GM18502 (cell line): ENCODE measurements around the gene NEO1.

Experiments
- ATAC-seq: cut with Tn5 transposase; IDR thresholded peaks from one replicate; pipeline ENCODE4 v1.9.1; 2021; ENCODE audit warnings: mild to moderate bottlenecking; ENCODE audit not compliant: unreplicated experiment, poor library complexity

NEO1 gene

GRCh38 chr15:73344056-73344455 lies 291.8 kb downstream of the NEO1 start:
- ATAC-seq: no peak

- no peak for ATAC-seq
Measured at GRCh38 chr15:73345658-73346057, 293.4 kb downstream of the NEO1 start.

DNA sequence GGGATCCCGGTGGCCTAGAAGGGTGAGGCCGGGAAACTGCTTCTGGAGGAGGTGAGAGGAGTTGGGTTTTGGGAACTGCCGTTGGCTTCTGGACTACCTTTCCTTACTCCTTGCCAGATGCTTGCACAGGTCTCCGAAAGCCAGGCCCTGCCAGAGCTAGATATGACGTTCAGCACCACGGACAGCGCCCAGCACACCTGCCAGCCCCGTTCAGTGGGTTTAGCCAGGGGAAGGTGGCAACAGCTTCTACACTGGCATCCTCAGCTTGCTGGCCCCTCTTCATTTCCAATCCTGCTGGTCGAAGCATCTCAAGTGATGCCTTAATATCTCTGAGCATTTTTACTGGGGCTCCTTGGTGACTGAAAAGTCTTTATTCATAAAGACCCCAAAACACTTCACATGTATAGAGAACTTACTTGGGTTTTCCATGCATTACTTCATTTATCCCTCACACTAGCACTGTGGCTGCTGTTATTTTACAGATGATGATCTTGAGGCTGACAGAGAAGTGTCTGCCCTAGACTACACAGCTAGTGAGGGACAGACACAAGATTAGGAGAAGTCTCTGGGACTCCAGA lies 294.6 kb downstream of the NEO1 start:
- ATAC-seq: no peak

DNA sequence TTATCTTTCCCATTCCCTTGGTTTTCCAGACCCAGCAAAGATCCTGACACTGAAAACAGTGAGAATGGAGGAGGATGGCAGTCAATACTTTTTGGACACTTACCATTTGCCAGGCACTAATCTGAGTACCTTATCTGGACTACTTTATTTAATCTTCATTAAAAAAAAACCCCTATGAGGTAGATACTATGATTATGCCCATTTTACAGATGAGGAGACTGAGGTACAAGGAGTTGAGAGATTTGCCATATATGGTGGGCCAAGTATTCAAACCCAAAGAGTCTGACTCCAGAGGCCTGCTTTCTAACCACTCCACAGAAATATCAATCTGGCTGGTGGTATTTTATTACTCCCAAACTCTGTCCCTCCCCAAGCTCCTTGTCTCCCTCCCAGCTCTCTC lies 296.9 kb downstream of the NEO1 start:
- no peak for ATAC-seq

DNA sequence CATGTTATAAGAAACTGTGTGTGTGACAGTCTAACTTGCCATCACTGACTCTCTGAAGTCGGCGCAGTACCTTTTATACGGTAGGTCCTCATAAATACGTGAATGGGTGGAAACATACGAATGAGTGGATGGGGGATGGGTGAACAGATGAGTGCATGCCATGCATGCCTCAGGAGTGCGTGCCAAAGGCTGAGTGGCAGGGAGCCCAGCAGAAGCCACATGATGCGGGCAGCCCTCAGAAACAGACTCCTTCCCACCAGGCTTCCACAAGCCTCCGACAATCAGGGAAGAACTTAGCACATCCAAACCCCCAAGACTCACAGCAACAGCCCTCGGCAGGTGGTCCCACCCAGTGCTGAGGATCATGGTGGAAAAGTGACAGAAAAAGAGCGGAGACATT lies 299.8 kb downstream of the NEO1 start:
- ATAC-seq: no peak

DNA sequence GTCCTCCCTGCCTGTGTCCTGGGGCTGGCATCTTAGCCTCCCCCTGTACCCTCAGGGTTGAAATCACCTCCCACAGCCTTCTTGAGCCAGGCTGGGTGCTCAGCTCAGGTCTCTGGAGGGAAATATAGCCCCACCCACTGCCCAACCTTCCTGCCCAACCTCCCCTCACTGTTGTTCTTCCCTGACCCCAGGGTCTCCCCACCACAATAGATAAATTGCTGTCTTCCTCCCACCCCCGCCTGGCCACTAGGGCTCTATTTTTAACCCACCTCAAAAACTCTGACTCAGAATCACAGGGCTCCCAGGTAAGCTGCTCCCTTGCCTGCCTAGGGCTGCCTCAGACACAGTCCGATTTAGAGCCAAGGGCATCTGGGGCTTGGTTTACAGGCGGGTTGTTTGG lies 301.5 kb downstream of the NEO1 start:
- no peak for ATAC-seq

GRCh38 chr15:73354241-73354640 lies 302.0 kb downstream of the NEO1 start:
- ATAC-seq: no peak
